ENCODE measurements around the gene OR51M1.
A peak's percentile ranks its signal among the peaks of the same experiment; 100 is the strongest.

Gene OR51M1

DNA sequence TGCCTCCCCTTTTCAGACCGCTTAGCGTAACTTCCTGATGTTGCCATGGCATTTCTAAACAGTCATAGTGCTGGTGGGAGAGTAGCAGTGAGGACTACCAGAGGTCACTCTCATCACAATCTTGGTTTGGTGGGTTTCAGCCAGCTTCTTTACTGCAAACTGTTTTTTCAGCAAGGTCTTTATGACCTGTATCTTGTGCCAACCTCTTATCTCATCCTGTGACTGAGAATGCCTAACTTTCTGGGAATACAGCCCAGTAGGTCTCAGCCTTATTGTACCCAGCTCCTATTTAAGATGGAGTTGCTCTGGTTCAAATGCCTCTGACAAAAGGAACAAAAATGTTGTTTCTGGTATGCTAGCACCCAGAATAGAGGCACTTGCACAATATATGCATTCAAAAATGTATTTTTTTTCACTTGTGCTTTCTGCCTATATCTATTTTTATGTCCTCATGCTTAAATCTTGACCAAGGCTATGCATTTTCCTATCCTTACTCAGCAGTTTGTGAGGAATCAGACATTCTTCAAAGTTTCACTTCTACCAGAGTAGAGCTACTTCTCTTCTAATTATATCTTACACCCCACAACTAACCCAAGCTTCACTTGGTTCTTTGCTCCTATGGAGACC, 16.1 kb upstream of the OR51M1 start (continued):
- TF ChIP-seq, protein P1, sequence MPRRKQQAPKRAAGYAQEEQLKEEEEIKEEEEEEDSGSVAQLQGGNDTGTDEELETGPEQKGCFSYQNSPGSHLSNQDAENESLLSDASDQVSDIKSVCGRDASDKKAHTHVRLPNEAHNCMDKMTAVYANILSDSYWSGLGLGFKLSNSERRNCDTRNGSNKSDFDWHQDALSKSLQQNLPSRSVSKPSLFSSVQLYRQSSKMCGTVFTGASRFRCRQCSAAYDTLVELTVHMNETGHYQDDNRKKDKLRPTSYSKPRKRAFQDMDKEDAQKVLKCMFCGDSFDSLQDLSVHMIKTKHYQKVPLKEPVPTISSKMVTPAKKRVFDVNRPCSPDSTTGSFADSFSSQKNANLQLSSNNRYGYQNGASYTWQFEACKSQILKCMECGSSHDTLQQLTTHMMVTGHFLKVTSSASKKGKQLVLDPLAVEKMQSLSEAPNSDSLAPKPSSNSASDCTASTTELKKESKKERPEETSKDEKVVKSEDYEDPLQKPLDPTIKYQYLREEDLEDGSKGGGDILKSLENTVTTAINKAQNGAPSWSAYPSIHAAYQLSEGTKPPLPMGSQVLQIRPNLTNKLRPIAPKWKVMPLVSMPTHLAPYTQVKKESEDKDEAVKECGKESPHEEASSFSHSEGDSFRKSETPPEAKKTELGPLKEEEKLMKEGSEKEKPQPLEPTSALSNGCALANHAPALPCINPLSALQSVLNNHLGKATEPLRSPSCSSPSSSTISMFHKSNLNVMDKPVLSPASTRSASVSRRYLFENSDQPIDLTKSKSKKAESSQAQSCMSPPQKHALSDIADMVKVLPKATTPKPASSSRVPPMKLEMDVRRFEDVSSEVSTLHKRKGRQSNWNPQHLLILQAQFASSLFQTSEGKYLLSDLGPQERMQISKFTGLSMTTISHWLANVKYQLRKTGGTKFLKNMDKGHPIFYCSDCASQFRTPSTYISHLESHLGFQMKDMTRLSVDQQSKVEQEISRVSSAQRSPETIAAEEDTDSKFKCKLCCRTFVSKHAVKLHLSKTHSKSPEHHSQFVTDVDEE (CRISPR knock-in tag; IDR thresholded peaks at IDR 0.05): peak; percentile 77
- peak; percentile 96 for TF ChIP-seq OSR1 (CRISPR knock-in tag; IDR thresholded peaks at IDR 0.05)
- peak; percentile 65 for TF ChIP-seq TCF4 (CRISPR knock-in tag; IDR thresholded peaks at IDR 0.05; ENCODE audit: borderline replicate concordance)
- TF ChIP-seq, protein P2, sequence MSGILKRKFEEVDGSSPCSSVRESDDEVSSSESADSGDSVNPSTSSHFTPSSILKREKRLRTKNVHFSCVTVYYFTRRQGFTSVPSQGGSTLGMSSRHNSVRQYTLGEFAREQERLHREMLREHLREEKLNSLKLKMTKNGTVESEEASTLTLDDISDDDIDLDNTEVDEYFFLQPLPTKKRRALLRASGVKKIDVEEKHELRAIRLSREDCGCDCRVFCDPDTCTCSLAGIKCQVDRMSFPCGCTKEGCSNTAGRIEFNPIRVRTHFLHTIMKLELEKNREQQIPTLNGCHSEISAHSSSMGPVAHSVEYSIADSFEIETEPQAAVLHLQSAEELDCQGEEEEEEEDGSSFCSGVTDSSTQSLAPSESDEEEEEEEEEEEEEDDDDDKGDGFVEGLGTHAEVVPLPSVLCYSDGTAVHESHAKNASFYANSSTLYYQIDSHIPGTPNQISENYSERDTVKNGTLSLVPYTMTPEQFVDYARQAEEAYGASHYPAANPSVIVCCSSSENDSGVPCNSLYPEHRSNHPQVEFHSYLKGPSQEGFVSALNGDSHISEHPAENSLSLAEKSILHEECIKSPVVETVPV (CRISPR knock-in tag; IDR thresholded peaks at IDR 0.05): no peak
- peak; percentile 60; the same call in 1 of the 2 replicates for TF ChIP-seq ZFP30 (CRISPR knock-in tag; IDR thresholded peaks at IDR 0.05)
- TF ChIP-seq, protein P3, sequence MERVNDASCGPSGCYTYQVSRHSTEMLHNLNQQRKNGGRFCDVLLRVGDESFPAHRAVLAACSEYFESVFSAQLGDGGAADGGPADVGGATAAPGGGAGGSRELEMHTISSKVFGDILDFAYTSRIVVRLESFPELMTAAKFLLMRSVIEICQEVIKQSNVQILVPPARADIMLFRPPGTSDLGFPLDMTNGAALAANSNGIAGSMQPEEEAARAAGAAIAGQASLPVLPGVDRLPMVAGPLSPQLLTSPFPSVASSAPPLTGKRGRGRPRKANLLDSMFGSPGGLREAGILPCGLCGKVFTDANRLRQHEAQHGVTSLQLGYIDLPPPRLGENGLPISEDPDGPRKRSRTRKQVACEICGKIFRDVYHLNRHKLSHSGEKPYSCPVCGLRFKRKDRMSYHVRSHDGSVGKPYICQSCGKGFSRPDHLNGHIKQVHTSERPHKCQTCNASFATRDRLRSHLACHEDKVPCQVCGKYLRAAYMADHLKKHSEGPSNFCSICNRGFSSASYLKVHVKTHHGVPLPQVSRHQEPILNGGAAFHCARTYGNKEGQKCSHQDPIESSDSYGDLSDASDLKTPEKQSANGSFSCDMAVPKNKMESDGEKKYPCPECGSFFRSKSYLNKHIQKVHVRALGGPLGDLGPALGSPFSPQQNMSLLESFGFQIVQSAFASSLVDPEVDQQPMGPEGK (CRISPR knock-in tag; IDR thresholded peaks at IDR 0.05; ENCODE audit: borderline replicate concordance): peak; percentile 93; the same call in 1 of the 2 replicates

DNA sequence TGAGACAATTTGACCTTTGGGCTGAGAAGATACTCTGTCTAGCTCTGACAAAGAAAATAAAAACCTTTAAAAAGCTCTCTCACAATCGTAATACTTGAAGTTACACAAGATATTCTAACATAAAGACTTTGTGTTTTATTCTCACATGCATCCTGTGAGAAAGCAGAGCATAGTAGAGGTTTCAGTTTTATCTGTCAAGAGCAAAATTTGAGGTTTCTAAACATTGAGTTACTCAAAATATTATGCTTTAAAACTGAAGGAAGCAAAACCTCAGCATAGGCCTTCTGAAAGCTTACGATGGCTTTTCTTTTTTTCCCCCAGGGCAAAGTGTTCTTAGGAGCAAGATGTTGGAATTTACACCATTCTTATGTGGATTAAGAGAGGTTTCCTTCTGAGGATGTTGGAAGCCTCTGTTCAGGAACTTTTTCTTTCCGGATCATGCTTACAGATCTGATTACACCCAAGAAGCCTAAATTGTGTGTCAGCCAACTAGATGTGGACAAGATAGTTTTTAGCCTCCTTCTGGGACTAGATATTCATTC, 15.0 kb upstream of the OR51M1 start:
- ATAC-seq: no peak
- TF ChIP-seq ISL1 (CRISPR knock-in tag; IDR thresholded peaks at IDR 0.05) (no peak), BACH2 (CRISPR knock-in tag; IDR thresholded peaks at IDR 0.05; ENCODE audit: borderline replicate concordance) (no peak), CSDC2 (CRISPR knock-in tag; IDR thresholded peaks at IDR 0.05) (no peak), ZFP30 (CRISPR knock-in tag; IDR thresholded peaks at IDR 0.05) (no peak)
- TF ChIP-seq, protein P3 (CRISPR knock-in tag; IDR thresholded peaks at IDR 0.05; ENCODE audit: borderline replicate concordance): no peak
- TF ChIP-seq, protein P4, sequence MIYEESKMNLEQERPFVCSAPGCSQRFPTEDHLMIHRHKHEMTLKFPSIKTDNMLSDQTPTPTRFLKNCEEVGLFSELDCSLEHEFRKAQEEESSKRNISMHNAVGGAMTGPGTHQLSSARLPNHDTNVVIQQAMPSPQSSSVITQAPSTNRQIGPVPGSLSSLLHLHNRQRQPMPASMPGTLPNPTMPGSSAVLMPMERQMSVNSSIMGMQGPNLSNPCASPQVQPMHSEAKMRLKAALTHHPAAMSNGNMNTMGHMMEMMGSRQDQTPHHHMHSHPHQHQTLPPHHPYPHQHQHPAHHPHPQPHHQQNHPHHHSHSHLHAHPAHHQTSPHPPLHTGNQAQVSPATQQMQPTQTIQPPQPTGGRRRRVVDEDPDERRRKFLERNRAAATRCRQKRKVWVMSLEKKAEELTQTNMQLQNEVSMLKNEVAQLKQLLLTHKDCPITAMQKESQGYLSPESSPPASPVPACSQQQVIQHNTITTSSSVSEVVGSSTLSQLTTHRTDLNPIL (CRISPR knock-in tag; IDR thresholded peaks at IDR 0.05; ENCODE audit: low read depth): no peak

DNA sequence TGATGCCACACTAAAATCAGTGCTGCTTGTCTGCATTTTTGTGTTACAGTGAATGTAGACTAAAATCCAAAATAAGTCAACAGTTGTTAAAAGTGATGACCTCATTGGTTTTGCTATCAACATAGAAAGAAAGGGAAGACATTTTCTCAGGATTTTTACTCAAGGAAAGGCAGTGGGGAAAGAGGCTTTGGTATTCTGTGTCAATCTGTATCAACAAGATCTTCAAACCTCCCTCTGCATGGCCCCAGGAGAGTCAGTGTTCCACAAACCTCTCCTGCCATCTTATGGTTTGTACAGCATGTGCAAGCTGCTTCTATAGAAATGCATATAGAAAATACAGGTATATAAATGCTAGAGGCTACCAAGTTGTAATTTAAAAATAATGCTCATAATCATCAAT, 13.8 kb upstream of the OR51M1 start:
- TF ChIP-seq ESRRG (CRISPR knock-in tag; IDR thresholded peaks at IDR 0.05) (no peak), ZFP3 (CRISPR knock-in tag; IDR thresholded peaks at IDR 0.05) (no peak), ARNTL (CRISPR knock-in tag; IDR thresholded peaks at IDR 0.05; ENCODE audit: borderline replicate concordance, low read depth) (no peak), ZC3H10 (CRISPR knock-in tag; IDR thresholded peaks at IDR 0.05) (no peak)

DNA sequence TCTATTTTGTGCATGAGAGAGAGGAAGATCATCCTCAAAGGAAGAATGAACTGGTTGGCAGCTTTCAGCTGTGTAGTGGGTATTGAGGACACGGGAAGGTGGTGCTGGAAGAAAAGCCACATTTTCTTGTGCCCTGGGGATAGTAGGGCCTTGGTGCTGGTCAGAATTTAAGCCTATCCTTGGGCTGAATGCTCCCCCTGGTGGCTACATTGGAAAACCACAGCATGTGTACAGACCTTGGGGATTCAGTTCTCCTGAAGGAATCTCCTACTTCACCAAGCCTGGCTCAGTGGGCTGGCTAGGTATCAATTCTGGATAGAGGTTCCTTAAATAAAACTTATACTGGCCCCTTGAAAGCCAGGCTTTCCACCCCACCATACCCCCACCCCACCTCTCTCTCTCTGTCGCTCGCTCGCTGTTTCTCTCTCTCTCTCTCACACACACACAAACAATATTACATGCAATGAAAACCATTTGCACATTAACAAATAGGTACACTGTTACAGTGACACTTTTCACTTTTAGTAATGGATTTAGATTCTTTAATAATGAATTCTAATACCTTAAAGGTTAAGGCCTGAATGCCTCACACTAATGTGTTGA, 2.8 kb upstream of the OR51M1 start:
- ATAC-seq: peak; percentile 100
- no peak for TF ChIP-seq RARB (CRISPR knock-in tag; IDR thresholded peaks at IDR 0.05)
- TF ChIP-seq OSR1 (CRISPR knock-in tag; IDR thresholded peaks at IDR 0.05): no peak
- TF ChIP-seq CSDC2 (CRISPR knock-in tag; IDR thresholded peaks at IDR 0.05): no peak
- no peak for TF ChIP-seq ZNF70 (CRISPR knock-in tag; IDR thresholded peaks at IDR 0.05)
- TF ChIP-seq ESRRG (CRISPR knock-in tag; IDR thresholded peaks at IDR 0.05): no peak
- TF ChIP-seq, protein P2 (CRISPR knock-in tag; IDR thresholded peaks at IDR 0.05): no peak
- TF ChIP-seq, protein P3 (CRISPR knock-in tag; IDR thresholded peaks at IDR 0.05; ENCODE audit: borderline replicate concordance): no peak
- TF ChIP-seq PPARA (CRISPR knock-in tag; IDR thresholded peaks at IDR 0.05; ENCODE audit: borderline replicate concordance): no peak
- no peak for TF ChIP-seq ISL1 (CRISPR knock-in tag; IDR thresholded peaks at IDR 0.05)
- no peak for TF ChIP-seq SNAI2 (CRISPR knock-in tag; IDR thresholded peaks at IDR 0.05)
- TF ChIP-seq TCF4 (CRISPR knock-in tag; IDR thresholded peaks at IDR 0.05; ENCODE audit: borderline replicate concordance): no peak

More for the DNA sequence above, 13.8 kb upstream of the OR51M1 start:
- ATAC-seq: 0 out of 3 replicates have a peak, but pooled peaks have one; percentile 32
